Mesendoderm (in vitro differentiated cells): ENCODE data around the gene LMLN.
"Not testable (repeated sequence)": the region's sequence is repeated elsewhere in the genome, so short reads cannot be mapped to it uniquely, and the experiment has no call there.

Experiments used
- DNase-seq: peaks from one replicate; pipeline ENCODE4 v3.0.0; 2013
- H2AK5ac ChIP-seq: 2 replicates; pipeline ENCODE4 v1.6.1; 2013; ENCODE audit warnings: low read length, inconsistent platforms
- H2BK120ac ChIP-seq: 2 replicates; pipeline ENCODE4 v1.6.1; 2013; ENCODE audit warnings: low read depth, mild to moderate bottlenecking, low read length, moderate library complexity, mixed read lengths
- H2BK15ac ChIP-seq: replicated peaks from 2 replicates; pipeline ENCODE4 v1.6.1; 2013; ENCODE audit warnings: low read depth, mild to moderate bottlenecking, moderate library complexity
- H2BK5ac ChIP-seq: 2 replicates; pipeline ENCODE4 v1.6.1; 2013; ENCODE audit warnings: low read length, inconsistent platforms
- H3K18ac ChIP-seq: 2 replicates; pipeline ENCODE4 v1.6.1; 2013; ENCODE audit warnings: mild to moderate bottlenecking, low read length, mixed read lengths
- H3K23ac ChIP-seq: one replicate; pipeline ENCODE4 v1.6.1; 2013; ENCODE audit warnings: low read length
- H3K27ac ChIP-seq: 2 replicates; pipeline ENCODE4 v1.5.1; 2013; ENCODE audit warnings: low read depth, mild to moderate bottlenecking, inconsistent platforms, low read length, moderate library complexity
- H3K27me3 ChIP-seq: 2 replicates; pipeline ENCODE4 v1.6.1; 2013; ENCODE audit warnings: low read length, control low read depth, mild to moderate bottlenecking, inconsistent platforms; ENCODE audit not compliant: insufficient read depth, poor library complexity
- H3K36me3 ChIP-seq: 2 replicates; pipeline ENCODE4 v1.6.1; 2013; ENCODE audit warnings: low read length, inconsistent platforms; ENCODE audit not compliant: control insufficient read depth, insufficient read depth
- H3K4ac ChIP-seq: one replicate; pipeline ENCODE4 v1.6.1; 2013; ENCODE audit warnings: low read depth, mild to moderate bottlenecking, low read length, moderate library complexity
- H3K4me1 ChIP-seq: 2 replicates; pipeline ENCODE4 v1.6.1; 2013; ENCODE audit warnings: low read depth, low read length, inconsistent platforms; ENCODE audit not compliant: control insufficient read depth
- H3K4me2 ChIP-seq: 2 replicates; pipeline ENCODE4 v1.6.1; 2013; ENCODE audit warnings: low read length
- H3K4me3 ChIP-seq: 2 replicates; pipeline ENCODE4 v1.5.1; 2013; ENCODE audit warnings: mild to moderate bottlenecking, low read length
- H3K56ac ChIP-seq: one replicate; pipeline ENCODE4 v1.6.1; 2013; ENCODE audit warnings: low read length
- H3K79me1 ChIP-seq: 2 replicates; pipeline ENCODE4 v1.6.1; 2013; ENCODE audit warnings: low read length, inconsistent platforms
- H3K79me2 ChIP-seq: 2 replicates; pipeline ENCODE4 v1.6.1; 2013; ENCODE audit warnings: mild to moderate bottlenecking, low read length; ENCODE audit not compliant: control insufficient read depth, insufficient read depth
- H3K9ac ChIP-seq: 2 replicates; pipeline ENCODE4 v1.6.1; 2013; ENCODE audit warnings: low read length, inconsistent platforms
- H4K5ac ChIP-seq: one replicate; pipeline ENCODE4 v1.6.1; 2013; ENCODE audit warnings: low read length
- H4K8ac ChIP-seq: one replicate; pipeline ENCODE4 v1.6.1; 2013; ENCODE audit warnings: low read depth, mild to moderate bottlenecking, control low read depth, low read length, moderate library complexity
- WGBS: extraction: QIAGEN DNeasy Blood & Tissue Kit; methylation state at CpG from one replicate; pipeline ENCODE4 v1.1.7; 2013; ENCODE audit warnings: low lambda C conversion rate, missing lambda C conversion rate; ENCODE audit not compliant: insufficient coverage; ENCODE audit errors: extremely low coverage; 5-methylcytosine and 5-hydroxymethylcytosine counted together

The LMLN gene

DNA sequence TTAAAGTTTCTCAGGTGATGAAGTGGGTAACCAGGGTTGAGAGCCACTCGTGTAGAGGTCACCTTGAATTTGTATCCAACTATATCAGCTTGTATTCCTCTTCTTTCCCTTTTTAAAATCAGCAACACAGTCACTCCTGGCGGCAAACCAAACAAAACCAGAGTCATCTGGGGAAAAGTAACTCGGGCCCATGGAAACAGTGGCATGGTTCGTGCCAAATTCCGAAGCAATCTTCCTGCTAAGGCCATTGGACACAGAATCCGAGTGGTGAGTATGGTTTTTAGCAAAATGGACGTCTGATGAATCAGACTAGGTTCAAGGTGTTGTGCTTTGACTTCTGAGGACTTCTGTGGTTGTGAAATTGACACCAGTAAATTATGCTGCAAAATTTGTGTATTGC is 6.1 kb upstream of the LMLN start:
- Histone ChIP-seq H2BK120ac (no peak overlapping the region), H3K27ac (no peak overlapping the region), H3K4me1 (no peaks in the 10 kb centered on the region), H3K18ac (no peak overlapping the region), H3K79me1 (peaks cover 4% of the 10 kb centered on the region), H2AK5ac (no peak overlapping the region), H3K36me3 (peaks cover 13% of the 10 kb centered on the region), H4K5ac (no peak overlapping the region), H2BK15ac (no peak overlapping the region), H3K9ac (no peak overlapping the region), H3K4me2 (no peak overlapping the region), H3K23ac (no peak overlapping the region), H3K4me3 (no peak overlapping the region), H3K4ac (no peak overlapping the region), H2BK5ac (no peak overlapping the region), H3K27me3 (no peaks in the 10 kb centered on the region), H3K79me2 (peaks cover 30% of the 10 kb centered on the region), H3K56ac (no peak overlapping the region), H4K8ac (no peak overlapping the region)
- DNase-seq, result no peak
- WGBS, result no CpG with 5 or more reads among the region's 7 CpGs

DNA sequence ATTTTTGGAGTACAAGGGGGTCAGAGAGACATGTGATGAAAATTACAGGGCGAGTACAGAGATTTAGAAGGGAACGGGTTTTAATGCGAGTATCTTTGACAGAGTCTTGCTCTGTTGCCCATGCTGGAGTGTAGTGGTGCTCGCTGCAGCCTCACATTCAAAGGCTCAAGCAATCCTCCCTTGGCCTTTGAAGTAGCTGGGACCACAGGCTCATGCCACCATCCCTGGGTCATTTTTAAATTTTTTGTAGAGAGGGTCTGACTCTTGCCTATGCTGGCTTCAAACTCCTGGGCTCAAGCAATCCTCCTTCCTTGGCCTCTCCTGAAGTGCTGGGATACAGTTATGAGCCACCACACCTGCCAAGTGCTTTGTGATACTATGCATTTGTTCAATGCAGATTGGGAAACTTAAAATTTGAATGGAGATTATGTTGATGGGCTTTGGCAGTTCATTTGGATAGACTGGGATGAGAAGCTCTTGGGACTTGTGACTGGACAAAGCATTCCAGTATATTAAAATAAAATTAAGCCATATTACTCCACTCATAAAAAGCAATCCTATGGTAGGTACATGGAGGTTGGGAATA is 4.0 kb upstream of the LMLN start:
- WGBS, result no CpG with 5 or more reads among the region's 4 CpGs
- H3K56ac ChIP-seq, result no peak overlapping the region
- no peak overlapping the region for H3K18ac ChIP-seq
- no peaks in the 10 kb centered on the region for H3K27me3 ChIP-seq
- H3K23ac ChIP-seq, result no peak overlapping the region
- H3K79me2 ChIP-seq, result peaks cover 22% of the 10 kb centered on the region
- no peak overlapping the region for H3K4me2 ChIP-seq
- peaks cover 4% of the 10 kb centered on the region for H3K79me1 ChIP-seq
- H2AK5ac ChIP-seq, result no peak overlapping the region
- no peak overlapping the region for H4K5ac ChIP-seq
- H2BK120ac ChIP-seq, result no peak overlapping the region
- H4K8ac ChIP-seq, result no peak overlapping the region
- no peak overlapping the region for H3K4ac ChIP-seq
- no peak for DNase-seq
- no peak overlapping the region for H3K27ac ChIP-seq
- H3K36me3 ChIP-seq, result peaks cover 13% of the 10 kb centered on the region
- peaks cover 2% of the 10 kb centered on the region for H3K4me1 ChIP-seq
- no peak overlapping the region for H2BK5ac ChIP-seq
- H3K4me3 ChIP-seq, result no peak overlapping the region
- no peak overlapping the region for H3K9ac ChIP-seq
- H2BK15ac ChIP-seq, result no peak overlapping the region

DNA sequence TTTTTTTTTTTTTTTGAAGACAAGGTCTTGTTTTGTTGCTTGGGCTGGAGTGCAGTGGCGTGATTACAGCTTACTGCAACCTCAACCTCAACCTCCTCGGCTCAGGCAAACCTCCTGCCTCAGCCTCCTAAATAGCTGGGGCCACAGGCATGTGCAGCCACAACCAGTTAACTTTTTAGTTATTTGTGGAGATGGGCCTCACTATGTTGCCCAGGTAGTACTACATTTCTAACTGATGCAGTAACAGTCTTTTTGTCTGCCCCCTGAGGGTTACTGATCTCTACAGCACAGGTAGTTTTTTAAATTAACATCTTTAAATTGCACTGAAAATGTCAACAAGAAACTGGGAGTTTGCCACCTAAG is 3.4 kb upstream of the LMLN start:
- Histone ChIP-seq H3K4me1 (peaks cover 4% of the 10 kb centered on the region), H3K18ac (no peak overlapping the region), H3K27me3 (no peaks in the 10 kb centered on the region), H3K9ac (no peak overlapping the region), H3K4me2 (no peak overlapping the region), H4K5ac (no peak overlapping the region), H3K27ac (no peak overlapping the region), H3K4me3 (no peak overlapping the region), H3K23ac (no peak overlapping the region), H2BK15ac (no peak overlapping the region), H3K56ac (no peak overlapping the region), H3K79me2 (peaks cover 15% of the 10 kb centered on the region), H4K8ac (no peak overlapping the region), H2BK120ac (no peak overlapping the region), H3K79me1 (peaks cover 4% of the 10 kb centered on the region), H3K4ac (no peak overlapping the region), H2BK5ac (no peak overlapping the region), H3K36me3 (peaks cover 13% of the 10 kb centered on the region), H2AK5ac (no peak overlapping the region)
- WGBS, result no CpG with 5 or more reads among the region's 2 CpGs
- peak; percentile 23 for DNase-seq

DNA sequence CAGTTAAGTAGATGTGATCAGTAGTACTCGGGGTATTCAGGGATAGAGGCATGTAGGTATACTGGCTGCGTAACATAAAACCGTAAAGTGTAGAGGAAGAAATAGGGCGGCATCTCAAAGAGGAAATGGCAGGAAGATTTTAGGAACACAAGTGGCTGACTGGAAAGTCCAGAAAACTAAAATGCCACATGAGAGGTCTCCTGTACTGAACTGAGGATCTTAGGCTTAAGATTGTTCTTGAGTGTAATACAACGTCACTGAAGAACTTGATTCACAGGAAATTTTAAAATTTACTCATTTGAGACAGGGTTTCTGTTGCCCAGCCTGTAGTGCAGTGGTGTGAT is 2.3 kb upstream of the LMLN start:
- no peak overlapping the region for H2BK15ac ChIP-seq
- no CpG with 5 or more reads among the region's 5 CpGs for WGBS

DNA sequence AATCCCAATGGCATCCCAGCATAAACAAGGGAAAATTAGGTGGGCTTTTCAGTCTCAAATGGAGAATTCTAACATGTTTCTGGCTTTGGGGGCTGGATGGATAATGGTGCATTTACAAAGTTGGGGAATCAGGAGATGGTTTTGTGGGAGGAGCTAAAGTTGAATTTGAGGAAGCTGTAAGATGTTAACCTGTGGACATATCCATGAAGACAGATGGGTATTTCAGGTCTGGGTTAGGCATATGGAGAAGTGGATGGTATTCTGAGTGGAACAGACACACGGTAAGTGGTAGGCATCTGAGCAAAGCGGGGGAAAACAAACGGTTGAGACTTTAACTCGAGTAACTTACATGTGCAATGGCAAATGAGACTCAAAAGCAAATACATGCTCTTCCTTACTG is 1.7 kb upstream of the LMLN start:
- no peaks in the 10 kb centered on the region for H3K27me3 ChIP-seq
- H3K79me1 ChIP-seq, result peaks cover 2% of the 10 kb centered on the region
- H3K18ac ChIP-seq, result no peak overlapping the region
- H3K79me2 ChIP-seq, result peaks cover 5% of the 10 kb centered on the region
- no CpG with 5 or more reads among the region's 4 CpGs for WGBS
- H2AK5ac ChIP-seq, result no peak overlapping the region
- H3K4me1 ChIP-seq, result peaks cover 4% of the 10 kb centered on the region
- H3K23ac ChIP-seq, result no peak overlapping the region
- no peak overlapping the region for H2BK5ac ChIP-seq
- H3K56ac ChIP-seq, result no peak overlapping the region
- peaks cover 9% of the 10 kb centered on the region for H3K36me3 ChIP-seq
- H3K4ac ChIP-seq, result no peak overlapping the region
- no peak for DNase-seq
- H4K8ac ChIP-seq, result no peak overlapping the region
- H3K27ac ChIP-seq, result no peak overlapping the region
- no peak overlapping the region for H3K4me2 ChIP-seq
- H2BK15ac ChIP-seq, result no peak overlapping the region
- no peak overlapping the region for H2BK120ac ChIP-seq
- no peak overlapping the region for H3K4me3 ChIP-seq
- H4K5ac ChIP-seq, result no peak overlapping the region
- H3K9ac ChIP-seq, result no peak overlapping the region

More for the DNA sequence above, 2.3 kb upstream of the LMLN start:
- Histone ChIP-seq H3K27me3 (no peaks in the 10 kb centered on the region), H3K18ac (no peak overlapping the region), H3K27ac (no peak overlapping the region), H4K8ac (no peak overlapping the region), H3K79me2 (peaks cover 8% of the 10 kb centered on the region), H3K4me3 (no peak overlapping the region), H3K4ac (no peak overlapping the region), H3K36me3 (peaks cover 11% of the 10 kb centered on the region), H3K9ac (no peak overlapping the region), H3K23ac (no peak overlapping the region), H3K4me2 (no peak overlapping the region), H3K56ac (no peak overlapping the region), H2BK120ac (no peak overlapping the region), H3K79me1 (peaks cover 4% of the 10 kb centered on the region), H2BK5ac (no peak overlapping the region), H4K5ac (no peak overlapping the region), H2AK5ac (no peak overlapping the region), H3K4me1 (peaks cover 4% of the 10 kb centered on the region)
- DNase-seq, result no peak

DNA sequence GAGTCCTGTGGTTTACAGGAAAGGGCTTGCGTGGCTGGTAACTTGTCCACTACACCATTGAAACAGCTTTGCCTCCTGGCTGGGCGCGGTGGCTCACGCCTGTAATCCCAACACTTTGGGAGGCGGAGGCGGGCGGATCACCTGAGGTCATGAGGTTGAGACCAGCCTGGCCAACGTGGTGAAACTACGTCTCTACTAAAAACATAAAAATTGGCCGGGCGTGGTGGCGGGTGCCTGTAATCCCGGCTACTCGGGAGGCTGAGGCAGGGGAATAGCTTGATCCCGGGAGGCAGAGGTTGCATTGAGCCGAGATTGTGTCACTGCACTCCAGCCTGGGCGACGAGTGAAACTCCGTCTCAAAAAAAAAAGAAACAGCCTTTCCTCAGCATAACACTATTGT is 1.2 kb upstream of the LMLN start:
- H3K36me3 ChIP-seq, result not testable (repeated sequence)

More for the DNA sequence above, 1.2 kb upstream of the LMLN start:
- not testable (repeated sequence) for H3K4me3 ChIP-seq, H2BK120ac ChIP-seq, H2BK5ac ChIP-seq, H3K18ac ChIP-seq, H3K27ac ChIP-seq, H2BK15ac ChIP-seq, H3K23ac ChIP-seq, DNase-seq, H2AK5ac ChIP-seq, H4K8ac ChIP-seq, H3K4me1 ChIP-seq, H3K4ac ChIP-seq, H4K5ac ChIP-seq, H3K79me1 ChIP-seq, H3K56ac ChIP-seq, H3K4me2 ChIP-seq, H3K79me2 ChIP-seq, H3K9ac ChIP-seq, H3K27me3 ChIP-seq
- no CpG with 5 or more reads among the region's 19 CpGs for WGBS
